Tibial nerve (tissue), 4 donors: ENCODE measurements around the gene MPRIP. TPM values are rescaled to one million over a fixed set of nuclear protein-coding genes. Genes with fewer than 3 reads are reported as not detected.
A peak's percentile ranks its signal among the peaks of the same experiment; 100 is the strongest.

ENCODE experiments used
- DNase-seq, 2 donors: peaks; one replicate each; pipeline ENCODE4 v3.0.0-alpha.2; 2019; ENCODE audit warnings: low spot score in 2 of 2
- H3K27ac ChIP-seq, 4 donors: fragments of 200-600 bp; sonication (generic) in 3 of 4; one replicate each; pipeline ENCODE4 v1.5.1; 2017 to 2019; ENCODE audit warnings: mild to moderate bottlenecking in 1 of 4
- H3K27me3 ChIP-seq, 2 donors: fragments of 200-600 bp; sonication (generic) in 1 of 2; one replicate each; pipeline versions ENCODE4 v1.5.1 to v1.6.0; 2017 to 2019
- H3K36me3 ChIP-seq, 3 donors: fragments of 200-600 bp; sonication (generic); one replicate each; pipeline ENCODE4 v1.5.1; 2018 to 2019
- H3K4me1 ChIP-seq, 4 donors: fragments of 200-600 bp; sonication (generic) in 3 of 4; one replicate each; pipeline ENCODE4 v1.5.1; 2017 to 2019
- H3K4me3 ChIP-seq, 4 donors: fragments of 200-600 bp; sonication (generic) in 3 of 4; one replicate each; pipeline ENCODE4 v1.5.1; 2017 to 2019; ENCODE audit warnings: mild to moderate bottlenecking in 1 of 4, moderate library complexity in 1 of 4
- H3K9me3 ChIP-seq, 4 donors: fragments of 200-600 bp; sonication (generic) in 3 of 4; one replicate each; pipeline ENCODE4 v1.5.1; 2017 to 2019
- CTCF ChIP-seq, 5 experiments: fragments of 200-600 bp in 3 of 5; fragments of 450-650 bp in 2 of 5; sonication (generic) in 3 of 5; IDR thresholded peaks; one replicate each; pipeline ENCODE4 v1.5.1; 2016 to 2019; ENCODE audit warnings: antibody characterized with exemption in 5 of 5, mild to moderate bottlenecking in 3 of 5, moderate library complexity in 2 of 5
- EP300 ChIP-seq, 2 donors: sonication (generic); formaldehyde crosslinking; IDR thresholded peaks; one replicate each; pipeline ENCODE4 v1.6.1; 2017; ENCODE audit warnings: antibody characterized with exemption in 2 of 2, mild to moderate bottlenecking in 1 of 2
- POLR2A ChIP-seq, 2 donors: fragments of 450-650 bp; IDR thresholded peaks; one replicate each; pipeline ENCODE4 v1.6.1; 2017; ENCODE audit warnings: antibody characterized with exemption in 2 of 2, mild to moderate bottlenecking in 2 of 2, moderate library complexity in 2 of 2
- WGBS, 2 donors: methylation state at CpG; one replicate each; pipeline ENCODE4 v1.1.5; 2018; 5-methylcytosine and 5-hydroxymethylcytosine counted together
- total RNA-seq, 4 donors: library from RNA; depleted of rRNA; stranded (reverse); fragments of >200 nt; gene quantifications; one replicate each; pipeline ENCODE4 v1.1.0, GENCODE V29; 2016

Gene MPRIP
- total RNA-seq, 4 donors from 2014 or later: 216 to 291 (median 265) TPM

- Histone ChIP-seq H3K36me3 (no peaks in the 10 kb centered on the region), H3K27me3 (no peaks in the 10 kb centered on the region), H3K4me3 (no peak overlapping the region), H3K9me3 (peaks cover 0 to 6% (median 0%) of the 10 kb centered on the region in 4 donors), H3K27ac (no peak overlapping the region), H3K4me1 (peaks cover 3 to 62% (median 37%) of the 10 kb centered on the region in 4 donors)
- 86 to 89% methylated on average over 2 of the region's 2 CpGs for WGBS, 2 donors
- DNase-seq: no peak
- TF ChIP-seq CTCF (IDR thresholded peaks at IDR 0.05): no peak
- no peak for TF ChIP-seq POLR2A (IDR thresholded peaks at IDR 0.05)
- TF ChIP-seq EP300 (IDR thresholded peaks at IDR 0.05): no peak
These were observed 23.8 kb downstream of the MPRIP start for GRCh38 chr17:17066021-17066420.

- Histone ChIP-seq H3K4me1 (peaks cover 0 to 62% (median 33%) of the 10 kb centered on the region in 4 donors), H3K27ac (no peak overlapping the region), H3K36me3 (no peaks in the 10 kb centered on the region), H3K4me3 (no peak overlapping the region), H3K27me3 (no peaks in the 10 kb centered on the region), H3K9me3 (peaks cover 0 to 6% (median 0%) of the 10 kb centered on the region in 4 donors)
- no peak for DNase-seq
- no peak for TF ChIP-seq EP300 (IDR thresholded peaks at IDR 0.05)
- 76 to 77% methylated on average over 5 of the region's 5 CpGs for WGBS, 2 donors
These were observed 25.0 kb downstream of the MPRIP start for GRCh38 chr17:17067257-17067656.

GRCh38 chr17:17069849-17070248, 27.6 kb downstream of the MPRIP start:
- Histone ChIP-seq H3K4me3 (no peak overlapping the region), H3K27me3 (no peaks in the 10 kb centered on the region), H3K9me3 (peaks cover 0 to 6% (median 0%) of the 10 kb centered on the region in 4 donors), H3K36me3 (peaks cover 0 to 11% (median 0%) of the 10 kb centered on the region in 3 donors), H3K27ac (no peak overlapping the region), H3K4me1 (peaks cover 0 to 62% (median 31%) of the 10 kb centered on the region in 4 donors)
- no peak for DNase-seq
- TF ChIP-seq EP300 (IDR thresholded peaks at IDR 0.05): no peak
- TF ChIP-seq POLR2A (IDR thresholded peaks at IDR 0.05): no peak
- TF ChIP-seq CTCF (IDR thresholded peaks at IDR 0.05): no peak

GRCh38 chr17:17070931-17071330, 28.7 kb downstream of the MPRIP start:
- no peak overlapping the region for H3K4me3 ChIP-seq
- TF ChIP-seq CTCF (IDR thresholded peaks at IDR 0.05) (no peak), POLR2A (IDR thresholded peaks at IDR 0.05) (no peak), EP300 (IDR thresholded peaks at IDR 0.05) (no peak)
- H3K27ac ChIP-seq: peak overlapping the region in 2 of 4 donors; percentile 4 to 11
- peaks cover 0 to 6% (median 0%) of the 10 kb centered on the region in 4 donors for H3K9me3 ChIP-seq
- DNase-seq: no peak
- peaks cover 0 to 11% (median 0%) of the 10 kb centered on the region in 3 donors for H3K36me3 ChIP-seq
- WGBS, 2 donors: 66 to 74% methylated on average over 5 of the region's 5 CpGs
- H3K4me1 ChIP-seq: peaks cover 0 to 70% (median 39%) of the 10 kb centered on the region in 4 donors
- no peaks in the 10 kb centered on the region for H3K27me3 ChIP-seq

- Histone ChIP-seq H3K36me3 (peaks cover 0 to 18% (median 0%) of the 10 kb centered on the region in 3 donors), H3K27me3 (no peaks in the 10 kb centered on the region), H3K4me3 (no peak overlapping the region), H3K27ac (peak overlapping the region in 3 of 4 donors; percentile 4 to 18 (median 16)), H3K4me1 (peaks cover 0 to 72% (median 42%) of the 10 kb centered on the region in 4 donors), H3K9me3 (peaks cover 0 to 6% (median 0%) of the 10 kb centered on the region in 4 donors)
- peak in 1 of 2 donors; percentile 5 for DNase-seq
- TF ChIP-seq POLR2A (IDR thresholded peaks at IDR 0.05) (no peak), EP300 (IDR thresholded peaks at IDR 0.05) (no peak), CTCF (IDR thresholded peaks at IDR 0.05) (no peak)
- 66 to 78% methylated on average over 13 to 14 of the region's 14 CpGs for WGBS, 2 donors
These were observed 29.5 kb downstream of the MPRIP start for GRCh38 chr17:17071531-17072360.
